GM06990 (cell line): Measurements from ENCODE around the gene CFAP97D2.
"Not testable (repeated sequence)": the region's sequence is repeated elsewhere in the genome, so short reads cannot be mapped to it uniquely, and the experiment has no call there.

Source experiments
- DNase-seq: peaks from one replicate; pipeline ENCODE4 v3.0.0-alpha.2; 2011; ENCODE audit not compliant: insufficient read length; ENCODE audit errors: extremely low read depth
- H3K27me3 ChIP-seq: replicated peaks from 2 replicates; pipeline ENCODE4 v1.6.0; 2011; ENCODE audit warnings: low read length; ENCODE audit not compliant: control insufficient read depth, insufficient read depth
- H3K36me3 ChIP-seq: 2 replicates; pipeline ENCODE4 v1.5.1; 2011; ENCODE audit warnings: low read length; ENCODE audit not compliant: control insufficient read depth, insufficient read depth
- H3K4me3 ChIP-seq: replicated peaks from 2 replicates; pipeline ENCODE4 v1.5.1; 2011; ENCODE audit warnings: low read depth, mild to moderate bottlenecking, control low read depth, low read length
- CTCF ChIP-seq: IDR thresholded peaks from 2 replicates; pipeline ENCODE4 v1.5.1; 2011; ENCODE audit warnings: low read length, control low read depth, mild to moderate bottlenecking, inconsistent platforms; ENCODE audit not compliant: insufficient read depth, poor library complexity, severe bottlenecking

The CFAP97D2 gene

GRCh38 chr13:114146173-114146572 lies 32.9 kb upstream of the CFAP97D2 start:
- no peak for DNase-seq
- H3K4me3 ChIP-seq: no peak overlapping the region
- H3K36me3 ChIP-seq: no peaks in the 10 kb centered on the region
- TF ChIP-seq CTCF: no peak
- no peaks in the 10 kb centered on the region for H3K27me3 ChIP-seq

GRCh38 chr13:114146629-114147028 lies 32.4 kb upstream of the CFAP97D2 start:
- H3K27me3 ChIP-seq: no peaks in the 10 kb centered on the region
- peak; percentile 59 for TF ChIP-seq CTCF
- DNase-seq: peak; percentile 44
- no peaks in the 10 kb centered on the region for H3K36me3 ChIP-seq
- H3K4me3 ChIP-seq: no peak overlapping the region

- no peak overlapping the region for H3K4me3 ChIP-seq
- DNase-seq: no peak
- no peaks in the 10 kb centered on the region for H3K36me3 ChIP-seq
- no peak for TF ChIP-seq CTCF
- H3K27me3 ChIP-seq: no peaks in the 10 kb centered on the region
Measured at GRCh38 chr13:114147803-114148520, 31.1 kb upstream of the CFAP97D2 start.

- DNase-seq: peak; percentile 57
- H3K36me3 ChIP-seq: no peaks in the 10 kb centered on the region
- no peak overlapping the region for H3K4me3 ChIP-seq
- H3K27me3 ChIP-seq: no peaks in the 10 kb centered on the region
- no peak for TF ChIP-seq CTCF
Measured at GRCh38 chr13:114148521-114148855, 30.6 kb upstream of the CFAP97D2 start.

GRCh38 chr13:114148886-114149285 lies 30.2 kb upstream of the CFAP97D2 start:
- not testable (repeated sequence) for H3K36me3 ChIP-seq, DNase-seq, H3K27me3 ChIP-seq, H3K4me3 ChIP-seq

GRCh38 chr13:114149774-114150740 lies 29.0 kb upstream of the CFAP97D2 start:
- no peak for TF ChIP-seq CTCF
- H3K36me3 ChIP-seq: no peaks in the 10 kb centered on the region
- H3K27me3 ChIP-seq: no peaks in the 10 kb centered on the region; the same call in 1 of the 2 replicates
- DNase-seq: no peak
- H3K4me3 ChIP-seq: no peak overlapping the region
